Cardiac fibroblast (primary cell): ENCODE measurements around the gene SUGCT.
"Not testable (repeated sequence)": the region's sequence is repeated elsewhere in the genome, so short reads cannot be mapped to it uniquely, and the experiment has no call there.

Experiments
- DNase-seq, 2 donors: peaks; one replicate each; pipeline versions ENCODE4 v3.0.0 to v3.0.0-alpha.2; 2010; ENCODE audit warnings: low read depth in 2 of 2
- H3K4me3 ChIP-seq, 2 donors: replicated peaks in 1 of 2; 1 replicate in 1 of 2; 2 replicates in 1 of 2; pipeline ENCODE4 v1.5.1; 2011; ENCODE audit warnings: low read depth in 2 of 2, low read length in 2 of 2, mild to moderate bottlenecking in 2 of 2, moderate library complexity in 1 of 2
- TF ChIP-seq, protein P1 (sequence below): IDR thresholded peaks from one replicate; pipeline ENCODE4 v1.5.1; 2011; ENCODE audit warnings: low read depth, mild to moderate bottlenecking, low read length, inconsistent platforms

Gene SUGCT

GRCh38 chr7:40405991-40406390 is 271.2 kb downstream of the SUGCT start:
- no peak overlapping the region for H3K4me3 ChIP-seq
- no peak for DNase-seq
- TF ChIP-seq, protein P1, sequence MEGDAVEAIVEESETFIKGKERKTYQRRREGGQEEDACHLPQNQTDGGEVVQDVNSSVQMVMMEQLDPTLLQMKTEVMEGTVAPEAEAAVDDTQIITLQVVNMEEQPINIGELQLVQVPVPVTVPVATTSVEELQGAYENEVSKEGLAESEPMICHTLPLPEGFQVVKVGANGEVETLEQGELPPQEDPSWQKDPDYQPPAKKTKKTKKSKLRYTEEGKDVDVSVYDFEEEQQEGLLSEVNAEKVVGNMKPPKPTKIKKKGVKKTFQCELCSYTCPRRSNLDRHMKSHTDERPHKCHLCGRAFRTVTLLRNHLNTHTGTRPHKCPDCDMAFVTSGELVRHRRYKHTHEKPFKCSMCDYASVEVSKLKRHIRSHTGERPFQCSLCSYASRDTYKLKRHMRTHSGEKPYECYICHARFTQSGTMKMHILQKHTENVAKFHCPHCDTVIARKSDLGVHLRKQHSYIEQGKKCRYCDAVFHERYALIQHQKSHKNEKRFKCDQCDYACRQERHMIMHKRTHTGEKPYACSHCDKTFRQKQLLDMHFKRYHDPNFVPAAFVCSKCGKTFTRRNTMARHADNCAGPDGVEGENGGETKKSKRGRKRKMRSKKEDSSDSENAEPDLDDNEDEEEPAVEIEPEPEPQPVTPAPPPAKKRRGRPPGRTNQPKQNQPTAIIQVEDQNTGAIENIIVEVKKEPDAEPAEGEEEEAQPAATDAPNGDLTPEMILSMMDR = no peak

DNA sequence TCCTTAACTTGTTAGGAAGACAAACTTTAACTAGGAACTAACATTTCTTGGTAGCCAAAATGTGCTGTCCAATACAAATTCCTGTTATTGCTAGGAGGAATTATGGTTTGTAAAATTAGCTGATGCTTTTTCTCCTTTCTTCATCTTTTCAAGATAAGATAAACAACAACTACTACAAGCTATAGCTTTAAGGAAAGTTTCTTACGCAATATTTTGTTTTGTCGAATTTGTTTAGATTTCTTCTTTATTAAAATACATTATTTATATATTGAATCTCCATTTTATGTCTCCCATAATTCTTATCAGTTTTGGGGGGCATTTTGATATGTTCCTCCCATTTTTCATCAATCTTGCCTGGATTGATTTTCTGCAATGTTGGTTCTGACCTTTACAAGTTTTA is 277.5 kb downstream of the SUGCT start:
- no peak for DNase-seq
- TF ChIP-seq, protein P1 = no peak
- no peak overlapping the region for H3K4me3 ChIP-seq

GRCh38 chr7:40414704-40415103 is 279.9 kb downstream of the SUGCT start:
- not testable (repeated sequence) for H3K4me3 ChIP-seq, DNase-seq

DNA sequence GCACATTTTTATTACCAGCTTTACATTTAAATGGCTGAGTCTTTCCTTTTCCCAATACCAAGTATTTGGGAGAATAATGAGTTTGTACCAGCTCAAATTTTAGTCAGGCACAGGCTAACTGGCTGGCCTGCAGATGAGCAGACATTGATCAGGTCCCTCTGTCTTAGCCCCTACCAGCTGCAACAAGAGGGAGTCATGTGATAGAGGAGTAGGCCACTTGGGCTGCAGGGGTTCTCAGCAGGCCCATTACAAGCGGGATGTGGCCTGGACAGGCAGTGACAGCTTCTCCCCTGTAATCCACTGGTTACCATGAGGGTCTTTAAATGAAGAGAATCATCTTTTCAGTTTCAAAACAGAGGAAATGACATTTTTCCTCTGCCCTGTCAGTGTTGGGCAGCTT is 283.6 kb downstream of the SUGCT start:
- DNase-seq = no peak
- H3K4me3 ChIP-seq = no peak overlapping the region
- TF ChIP-seq, protein P1 = no peak

DNA sequence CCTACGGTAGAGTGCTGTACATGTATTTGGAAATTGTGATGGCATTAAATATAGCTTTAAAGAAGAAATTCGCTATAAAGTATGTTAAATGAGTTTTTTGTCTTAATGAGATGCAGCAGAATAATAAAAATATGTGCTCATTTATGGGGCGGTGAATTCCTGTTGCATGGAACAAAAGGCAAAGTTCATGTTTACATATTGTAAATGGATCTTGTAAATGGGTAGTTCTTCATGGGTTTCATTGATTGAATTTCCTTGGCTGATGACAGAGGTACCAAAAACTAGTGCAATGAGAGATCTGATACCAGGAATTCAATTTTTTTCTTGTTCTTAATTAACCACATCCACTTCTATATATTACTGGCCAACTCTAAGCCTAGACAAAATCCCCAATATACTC is 284.2 kb downstream of the SUGCT start:
- TF ChIP-seq, protein P1 = no peak
- DNase-seq = no peak
- H3K4me3 ChIP-seq = no peak overlapping the region

DNA sequence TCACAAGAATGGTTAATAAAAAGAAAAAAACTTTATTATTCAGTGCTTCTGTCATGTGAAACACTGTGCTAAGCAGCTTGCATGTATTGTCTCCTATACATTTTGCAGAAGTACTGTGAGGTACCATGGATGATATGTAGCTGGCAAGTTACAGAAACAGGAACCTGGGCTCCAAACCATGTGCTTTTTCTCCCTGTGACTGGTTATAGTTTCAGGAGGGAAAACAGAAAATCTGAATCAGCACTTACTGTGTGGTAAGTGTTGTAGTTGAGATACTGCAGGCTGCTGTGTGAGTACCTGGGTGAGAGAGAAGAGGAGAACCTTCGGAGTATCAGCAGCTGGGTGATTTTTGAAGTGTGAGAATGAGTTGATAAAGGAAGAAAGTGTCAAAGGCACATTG is 285.0 kb downstream of the SUGCT start:
- peak in 1 of 2 donors; percentile 19 for DNase-seq
- TF ChIP-seq, protein P1 = no peak
- no peak overlapping the region for H3K4me3 ChIP-seq

DNA sequence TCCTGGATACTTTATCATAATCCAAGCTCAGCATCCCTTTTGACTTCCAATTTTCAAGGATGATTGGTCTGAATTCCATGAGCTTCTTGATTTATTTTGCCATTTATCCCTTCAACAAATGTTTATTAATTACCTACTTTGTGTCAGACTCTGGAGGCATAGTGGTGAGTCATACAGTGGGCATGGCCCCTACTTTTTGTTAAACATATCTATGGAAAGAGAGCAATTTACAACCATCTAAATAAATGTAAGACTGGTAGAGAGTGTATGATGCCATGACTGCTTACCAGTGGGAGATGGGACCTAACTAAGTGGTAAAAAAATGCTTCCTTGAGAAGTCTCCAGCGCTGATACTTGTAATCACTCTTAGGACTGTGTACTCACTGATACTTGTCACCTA is 286.6 kb downstream of the SUGCT start:
- no peak overlapping the region for H3K4me3 ChIP-seq

More for the DNA sequence above, 286.6 kb downstream of the SUGCT start:
- no peak for DNase-seq
- TF ChIP-seq, protein P1 = no peak
